ENCODE results near the gene DNAJC30. TPM values are rescaled to one million over a fixed set of nuclear protein-coding genes. Genes with fewer than 3 reads are reported as not detected.
"Not testable (repeated sequence)": the region's sequence is repeated elsewhere in the genome, so short reads cannot be mapped to it uniquely, and the experiment has no call there.

Gene DNAJC30
- total and polyA plus RNA-seq, 9 donors, result 7.1 to 16.1 (median 12.6) TPM

DNA sequence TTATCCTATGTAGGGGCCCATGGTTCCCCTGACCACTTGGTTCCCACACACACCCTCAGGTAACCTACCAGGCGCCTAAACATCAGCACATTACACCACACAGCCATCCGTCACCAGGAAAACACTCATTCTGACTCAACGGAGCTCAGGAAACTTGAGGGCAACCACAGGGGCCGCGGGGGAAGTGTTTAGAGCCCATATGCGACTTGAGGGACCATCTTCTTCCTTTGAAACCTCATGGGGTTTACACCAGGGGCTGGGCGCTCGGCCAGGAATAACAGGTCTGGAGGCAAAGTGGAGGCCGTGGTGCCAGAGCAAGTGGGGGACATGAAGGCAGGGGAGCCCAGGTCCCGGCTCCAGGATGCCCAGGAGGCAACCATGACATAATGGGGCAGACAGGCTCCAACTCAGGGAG is 34.7 kb upstream of the DNAJC30 start:
- Histone ChIP-seq H3K4me1 (ENCODE audit: insufficient read depth) (no peaks in the 10 kb centered on the region), H3K36me3 (no peaks in the 10 kb centered on the region), H3K27ac (no peak overlapping the region), H3K9me3 (no peaks in the 10 kb centered on the region), H3K27me3 (no peaks in the 10 kb centered on the region), H3K4me3 (no peak overlapping the region)
- DNase-seq, result no peak
- TF ChIP-seq POLR2A (IDR thresholded peaks at IDR 0.05) (no peak), EP300 (IDR thresholded peaks at IDR 0.05) (no peak)
- TF ChIP-seq, protein P1, sequence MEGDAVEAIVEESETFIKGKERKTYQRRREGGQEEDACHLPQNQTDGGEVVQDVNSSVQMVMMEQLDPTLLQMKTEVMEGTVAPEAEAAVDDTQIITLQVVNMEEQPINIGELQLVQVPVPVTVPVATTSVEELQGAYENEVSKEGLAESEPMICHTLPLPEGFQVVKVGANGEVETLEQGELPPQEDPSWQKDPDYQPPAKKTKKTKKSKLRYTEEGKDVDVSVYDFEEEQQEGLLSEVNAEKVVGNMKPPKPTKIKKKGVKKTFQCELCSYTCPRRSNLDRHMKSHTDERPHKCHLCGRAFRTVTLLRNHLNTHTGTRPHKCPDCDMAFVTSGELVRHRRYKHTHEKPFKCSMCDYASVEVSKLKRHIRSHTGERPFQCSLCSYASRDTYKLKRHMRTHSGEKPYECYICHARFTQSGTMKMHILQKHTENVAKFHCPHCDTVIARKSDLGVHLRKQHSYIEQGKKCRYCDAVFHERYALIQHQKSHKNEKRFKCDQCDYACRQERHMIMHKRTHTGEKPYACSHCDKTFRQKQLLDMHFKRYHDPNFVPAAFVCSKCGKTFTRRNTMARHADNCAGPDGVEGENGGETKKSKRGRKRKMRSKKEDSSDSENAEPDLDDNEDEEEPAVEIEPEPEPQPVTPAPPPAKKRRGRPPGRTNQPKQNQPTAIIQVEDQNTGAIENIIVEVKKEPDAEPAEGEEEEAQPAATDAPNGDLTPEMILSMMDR (IDR thresholded peaks at IDR 0.05), result no peak
- WGBS, 3 donors, result 71 to 79% (median 76%) methylated on average over 10 of the region's 10 CpGs
- intact Hi-C loops (cut with DNase I), result no loop called here

GRCh38 chr7:73717025-73717807 is 34.0 kb upstream of the DNAJC30 start:
- Histone ChIP-seq H3K27me3 (no peaks in the 10 kb centered on the region), H3K4me1 (ENCODE audit: insufficient read depth) (no peaks in the 10 kb centered on the region), H3K27ac (no peak overlapping the region), H3K9me3 (no peaks in the 10 kb centered on the region), H3K4me3 (no peak overlapping the region), H3K36me3 (no peaks in the 10 kb centered on the region)
- no peak for TF ChIP-seq POLR2A (IDR thresholded peaks at IDR 0.05)
- TF ChIP-seq, protein P1 (IDR thresholded peaks at IDR 0.05), result no peak
- TF ChIP-seq EP300 (IDR thresholded peaks at IDR 0.05), result no peak
- intact Hi-C loops (cut with DNase I), result no loop called here
- no peak for DNase-seq
- WGBS, 3 donors, result 65 to 74% (median 70%) methylated on average over 13 of the region's 13 CpGs

- 66 to 76% (median 73%) methylated on average over 4 of the region's 4 CpGs for WGBS, 3 donors
- Histone ChIP-seq H3K27me3 (no peaks in the 10 kb centered on the region), H3K4me1 (ENCODE audit: insufficient read depth) (no peaks in the 10 kb centered on the region), H3K9me3 (no peaks in the 10 kb centered on the region), H3K4me3 (no peak overlapping the region), H3K36me3 (no peaks in the 10 kb centered on the region), H3K27ac (no peak overlapping the region)
- TF ChIP-seq, protein P1 (IDR thresholded peaks at IDR 0.05), result no peak
- TF ChIP-seq EP300 (IDR thresholded peaks at IDR 0.05), result no peak
- TF ChIP-seq POLR2A (IDR thresholded peaks at IDR 0.05), result no peak
- intact Hi-C loops (cut with DNase I), result no loop called here
- no peak for DNase-seq
These were observed 33.2 kb upstream of the DNAJC30 start for GRCh38 chr7:73716318-73716890.

GRCh38 chr7:73715648-73716317 is 32.5 kb upstream of the DNAJC30 start:
- no peak overlapping the region for H3K27ac ChIP-seq
- H3K9me3 ChIP-seq, result no peaks in the 10 kb centered on the region
- intact Hi-C loops (cut with DNase I), result no loop called here
- 64 to 72% (median 67%) methylated on average over 16 of the region's 16 CpGs for WGBS, 3 donors
- H3K4me1 ChIP-seq (ENCODE audit: insufficient read depth), result no peaks in the 10 kb centered on the region
- H3K36me3 ChIP-seq, result no peaks in the 10 kb centered on the region
- H3K27me3 ChIP-seq, result no peaks in the 10 kb centered on the region
- no peak for DNase-seq
- TF ChIP-seq EP300 (IDR thresholded peaks at IDR 0.05) (no peak), POLR2A (IDR thresholded peaks at IDR 0.05) (no peak)
- TF ChIP-seq, protein P1 (IDR thresholded peaks at IDR 0.05), result no peak
- H3K4me3 ChIP-seq, result no peak overlapping the region

DNA sequence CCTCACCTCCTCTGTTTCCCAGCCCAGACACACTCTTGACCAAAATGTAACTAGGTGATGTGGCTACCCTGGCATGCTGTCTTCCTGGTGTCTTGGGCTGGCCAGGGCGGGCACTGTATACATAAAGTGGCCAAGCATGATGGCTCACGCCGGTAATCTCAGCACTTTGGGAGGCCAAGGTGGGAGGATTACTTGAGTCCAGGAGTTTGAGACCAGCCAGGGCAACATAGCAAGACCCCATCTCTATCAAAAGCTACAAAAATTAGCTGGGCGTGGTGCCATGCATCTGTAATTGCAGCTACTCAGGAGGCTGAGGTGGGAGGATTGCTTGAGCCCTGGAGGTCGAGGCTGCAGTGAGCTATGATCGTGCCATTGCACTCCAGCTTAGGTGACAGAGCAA is 30.1 kb upstream of the DNAJC30 start:
- WGBS, 3 donors, result 92 to 96% (median 93%) methylated on average over 6 of the region's 6 CpGs
- H3K27ac ChIP-seq; H3K4me3 ChIP-seq; H3K36me3 ChIP-seq; intact Hi-C loops (cut with DNase I); H3K4me1 ChIP-seq (ENCODE audit: insufficient read depth); H3K27me3 ChIP-seq; DNase-seq; H3K9me3 ChIP-seq: not testable (repeated sequence)
